HEK293 (cell line): ENCODE results near the gene CACNA1D.

ENCODE experiments used
- ZNF146 ChIP-seq: fragments of 450-650 bp; formaldehyde crosslinking; IDR thresholded peaks from 2 replicates; pipeline ENCODE4 v1.5.1; 2016; ENCODE audit warnings: missing biosample characterization, missing genetic modification characterization
- ZNF266 ChIP-seq: fragments of 450-650 bp; formaldehyde crosslinking; IDR thresholded peaks from 2 replicates; pipeline ENCODE4 v1.5.1; 2016; ENCODE audit warnings: missing biosample characterization, missing genetic modification characterization, low read depth
- ZNF274 ChIP-seq, 2 experiments: fragments of 200-500 bp in 1 of 2; fragments of 450-650 bp in 1 of 2; sonication (Bioruptor generic) in 1 of 2; formaldehyde crosslinking in 1 of 2; IDR thresholded peaks; 2 replicates each; pipeline versions ENCODE4 v1.5.1 to v1.6.1; 2014 to 2016; ENCODE audit warnings: borderline replicate concordance in 1 of 2, inconsistent platforms in 1 of 2, low read length in 1 of 2, missing biosample characterization in 1 of 2, missing genetic modification characterization in 1 of 2
- ZNF335 ChIP-seq: fragments of 450-650 bp; formaldehyde crosslinking; conservative IDR thresholded peaks from 2 replicates; pipeline ENCODE4 v1.5.1; 2016; ENCODE audit warnings: missing biosample characterization, missing genetic modification characterization
- ZNF610 ChIP-seq: fragments of 450-650 bp; formaldehyde crosslinking; IDR thresholded peaks from 2 replicates; pipeline ENCODE4 v1.5.1; 2016; ENCODE audit warnings: missing biosample characterization, missing genetic modification characterization, borderline replicate concordance
- ZNF660 ChIP-seq: fragments of 450-650 bp; IDR thresholded peaks from 2 replicates; pipeline ENCODE4 v1.5.1; 2018; ENCODE audit warnings: missing biosample characterization, mild to moderate bottlenecking, missing genetic modification characterization
- TF ChIP-seq, protein P1 (sequence below): fragments of 450-650 bp; formaldehyde crosslinking; IDR thresholded peaks from 2 replicates; pipeline ENCODE4 v1.5.1; 2016; ENCODE audit warnings: missing biosample characterization, missing genetic modification characterization

DNA sequence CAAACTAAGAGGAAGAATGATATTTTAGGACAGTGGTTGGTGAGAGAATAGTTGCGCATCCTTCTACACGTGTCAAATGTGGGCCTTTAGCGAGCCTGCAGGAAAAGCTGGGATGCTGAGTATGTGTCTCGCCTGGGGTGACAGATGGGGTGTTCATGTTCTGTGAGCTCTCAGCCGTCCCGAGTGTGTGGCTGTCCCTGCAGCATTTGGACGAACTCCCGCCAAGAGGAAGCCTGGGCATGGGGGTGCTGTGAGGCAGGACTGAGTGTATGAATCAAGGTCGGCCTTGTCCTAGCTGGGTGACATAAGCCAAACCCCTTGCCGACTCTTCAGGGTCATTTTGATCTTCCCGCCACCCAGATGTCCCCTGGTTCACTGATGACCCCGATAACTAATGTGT is 94.8 kb downstream of the CACNA1D start:
- TF ChIP-seq, protein P1, sequence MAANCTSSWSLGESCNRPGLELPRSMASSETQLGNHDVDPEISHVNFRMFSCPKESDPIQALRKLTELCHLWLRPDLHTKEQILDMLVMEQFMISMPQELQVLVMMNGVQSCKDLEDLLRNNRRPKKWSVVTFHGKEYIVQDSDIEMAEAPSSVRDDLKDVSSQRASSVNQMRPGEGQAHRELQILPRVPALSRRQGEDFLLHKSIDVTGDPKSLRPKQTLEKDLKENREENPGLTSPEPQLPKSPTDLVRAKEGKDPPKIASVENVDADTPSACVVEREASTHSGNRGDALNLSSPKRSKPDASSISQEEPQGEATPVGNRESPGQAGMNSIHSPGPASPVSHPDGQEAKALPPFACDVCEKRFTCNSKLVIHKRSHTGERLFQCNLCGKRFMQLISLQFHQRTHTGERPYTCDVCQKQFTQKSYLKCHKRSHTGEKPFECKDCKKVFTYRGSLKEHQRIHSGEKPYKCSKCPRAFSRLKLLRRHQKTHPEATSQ (tag by site-specific recombination), result no peak
- TF ChIP-seq ZNF146 (tag by site-specific recombination), result no peak
- no peak for TF ChIP-seq ZNF660
- no peak for TF ChIP-seq ZNF266 (tag by site-specific recombination)
- no peak for TF ChIP-seq ZNF274 (IDR thresholded peaks at IDR 0.05; ENCODE audit: low read length)
- no peak for TF ChIP-seq ZNF274 (tag by site-specific recombination; IDR thresholded peaks at IDR 0.05; ENCODE audit: borderline replicate concordance)
- no peak for TF ChIP-seq ZNF610 (tag by site-specific recombination)
- TF ChIP-seq ZNF335, result no peak
